GM10266 (cell line): Measurements from ENCODE around the gene CCDC30.
"Not testable (repeated sequence)": the region's sequence is repeated elsewhere in the genome, so short reads cannot be mapped to it uniquely, and the experiment has no call there.

ENCODE experiments used
- DNase-seq: peaks from one replicate; pipeline ENCODE4 v3.0.0; 2012; ENCODE audit errors: extremely low spot score
- CTCF ChIP-seq: IDR thresholded peaks from 2 replicates; pipeline ENCODE4 v1.5.1; 2012; ENCODE audit warnings: mild to moderate bottlenecking, low read depth; ENCODE audit not compliant: control insufficient read depth, insufficient read depth; ENCODE audit errors: missing control alignments

The CCDC30 gene

GRCh38 chr1:42601472-42601871 lies 138.4 kb downstream of the CCDC30 start:
- no peak for DNase-seq

GRCh38 chr1:42613803-42614131 lies 150.7 kb downstream of the CCDC30 start:
- DNase-seq = no peak
- TF ChIP-seq CTCF = no peak

More at GRCh38 chr1:42601472-42601871, 138.4 kb downstream of the CCDC30 start:
- no peak for TF ChIP-seq CTCF

GRCh38 chr1:42618866-42619265 lies 155.8 kb downstream of the CCDC30 start:
- TF ChIP-seq CTCF = no peak
- no peak for DNase-seq

GRCh38 chr1:42620307-42620706 lies 157.2 kb downstream of the CCDC30 start:
- DNase-seq = no peak

GRCh38 chr1:42621180-42621579 lies 158.1 kb downstream of the CCDC30 start:
- not testable (repeated sequence) for DNase-seq

More at GRCh38 chr1:42620307-42620706, 157.2 kb downstream of the CCDC30 start:
- TF ChIP-seq CTCF = no peak

- not testable (repeated sequence) for DNase-seq
Measured at GRCh38 chr1:42627205-42627604, 164.1 kb downstream of the CCDC30 start.

GRCh38 chr1:42639116-42639515 lies 176.0 kb downstream of the CCDC30 start:
- TF ChIP-seq CTCF = no peak

GRCh38 chr1:42646056-42646455 lies 183.0 kb downstream of the CCDC30 start:
- no peak for DNase-seq
- no peak for TF ChIP-seq CTCF

More at GRCh38 chr1:42639116-42639515, 176.0 kb downstream of the CCDC30 start:
- DNase-seq = no peak

GRCh38 chr1:42657201-42657600 lies 194.1 kb downstream of the CCDC30 start:
- no peak for TF ChIP-seq CTCF
- no peak for DNase-seq
